ENCODE measurements around the gene ZNF837. TPM values are rescaled to one million over a fixed set of nuclear protein-coding genes. Genes with fewer than 3 reads are reported as not detected.
A peak's percentile ranks its signal among the peaks of the same experiment; 100 is the strongest.

The ZNF837 gene
- total and polyA plus RNA-seq, 5 donors from 2014 or later: 1.1 to 7.7 (median 3.2) TPM

DNA sequence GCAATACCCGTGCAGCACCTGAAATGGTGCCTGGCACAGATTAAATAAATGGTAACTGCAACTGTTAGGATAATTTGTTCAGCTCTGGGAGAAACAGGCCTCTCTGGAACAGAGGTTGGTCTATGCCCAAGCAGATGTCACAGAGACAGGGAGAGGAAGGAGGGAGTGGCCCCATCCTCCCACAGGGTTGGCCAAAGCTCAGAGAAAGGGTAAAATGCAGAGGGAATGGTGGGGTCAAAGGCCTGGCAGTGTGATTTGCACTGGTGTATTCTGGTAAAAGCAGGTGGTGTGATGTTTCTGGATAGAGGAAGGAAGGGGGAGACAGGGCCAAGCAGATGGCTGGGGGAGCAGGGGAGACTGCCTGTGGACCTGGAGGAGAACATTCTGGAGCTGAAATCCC, 44.6 kb downstream of the ZNF837 start:
- H3K27me3 Mint-ChIP-seq: no peaks in the 10 kb centered on the region
- H3K4me1 ChIP-seq (ENCODE audit: control insufficient read depth, insufficient read depth, low read length, poor library complexity, severe bottlenecking): no peaks in the 10 kb centered on the region
- ATAC-seq (ENCODE audit: low read depth in 2 of 2): no peak
- DNase-seq: no peak
- peaks cover 0 to 3% (median 0%) of the 10 kb centered on the region in 7 donors for H3K9me3 Mint-ChIP-seq
- no peaks in the 10 kb centered on the region for H3K9me3 ChIP-seq (ENCODE audit: control insufficient read depth in 2 of 2, low read length in 2 of 2)
- peaks cover 18% of the 10 kb centered on the region for H3K36me3 ChIP-seq (ENCODE audit: control insufficient read depth, insufficient read depth, low read length)
- no peaks in the 10 kb centered on the region for H3K27me3 ChIP-seq (ENCODE audit: control insufficient read depth, insufficient read depth, low read length)
- peaks cover 4 to 15% (median 6%) of the 10 kb centered on the region in 4 donors for H3K4me1 Mint-ChIP-seq
- H3K36me3 Mint-ChIP-seq: peaks cover 37% of the 10 kb centered on the region
- no peak overlapping the region for H3K4me3 Mint-ChIP-seq
- H3K27ac ChIP-seq (ENCODE audit: insufficient read depth, low read length, poor library complexity, severe bottlenecking): no peak overlapping the region
- H3K27ac Mint-ChIP-seq: no peak overlapping the region
- no peak overlapping the region for H3K4me3 ChIP-seq (ENCODE audit: low read depth, low read length)

DNA sequence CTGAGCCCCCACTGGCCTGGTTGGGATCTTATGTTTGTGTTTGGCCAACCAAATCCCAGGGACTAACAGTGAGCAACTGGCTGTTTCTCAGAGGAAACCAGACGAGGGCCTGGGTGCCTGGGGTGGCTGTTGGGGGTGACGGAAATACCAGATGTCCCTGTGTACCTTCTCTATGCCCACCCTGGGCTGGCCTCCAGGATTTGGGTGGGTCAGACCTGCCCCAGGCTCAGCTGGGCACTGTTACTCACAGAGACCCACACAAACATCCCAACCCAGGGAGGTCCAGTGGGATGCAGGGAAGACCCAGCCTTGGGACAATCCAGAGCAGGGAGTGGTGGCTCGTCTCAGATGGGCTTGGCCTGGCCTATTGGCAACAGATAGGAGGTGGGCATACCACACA, 45.2 kb downstream of the ZNF837 start:
- Histone ChIP-seq H3K9me3 (ENCODE audit: control insufficient read depth in 2 of 2, low read length in 2 of 2) (no peaks in the 10 kb centered on the region), H3K27me3 (ENCODE audit: control insufficient read depth, insufficient read depth, low read length) (no peaks in the 10 kb centered on the region), H3K4me1 (ENCODE audit: control insufficient read depth, insufficient read depth, low read length, poor library complexity, severe bottlenecking) (no peaks in the 10 kb centered on the region), H3K27ac (ENCODE audit: insufficient read depth, low read length, poor library complexity, severe bottlenecking) (no peak overlapping the region), H3K36me3 (ENCODE audit: control insufficient read depth, insufficient read depth, low read length) (peaks cover 18% of the 10 kb centered on the region), H3K4me3 (ENCODE audit: low read depth, low read length) (no peak overlapping the region)
- H3K4me3 Mint-ChIP-seq: no peak overlapping the region
- no peak overlapping the region for H3K27ac Mint-ChIP-seq
- H3K27me3 Mint-ChIP-seq: no peaks in the 10 kb centered on the region
- peaks cover 0 to 3% (median 0%) of the 10 kb centered on the region in 7 donors for H3K9me3 Mint-ChIP-seq
- ATAC-seq (ENCODE audit: low read depth in 2 of 2) (no peak), DNase-seq (no peak)
- H3K4me1 Mint-ChIP-seq: peaks cover 2 to 15% (median 4%) of the 10 kb centered on the region in 4 donors
- H3K36me3 Mint-ChIP-seq: peaks cover 32% of the 10 kb centered on the region

DNA sequence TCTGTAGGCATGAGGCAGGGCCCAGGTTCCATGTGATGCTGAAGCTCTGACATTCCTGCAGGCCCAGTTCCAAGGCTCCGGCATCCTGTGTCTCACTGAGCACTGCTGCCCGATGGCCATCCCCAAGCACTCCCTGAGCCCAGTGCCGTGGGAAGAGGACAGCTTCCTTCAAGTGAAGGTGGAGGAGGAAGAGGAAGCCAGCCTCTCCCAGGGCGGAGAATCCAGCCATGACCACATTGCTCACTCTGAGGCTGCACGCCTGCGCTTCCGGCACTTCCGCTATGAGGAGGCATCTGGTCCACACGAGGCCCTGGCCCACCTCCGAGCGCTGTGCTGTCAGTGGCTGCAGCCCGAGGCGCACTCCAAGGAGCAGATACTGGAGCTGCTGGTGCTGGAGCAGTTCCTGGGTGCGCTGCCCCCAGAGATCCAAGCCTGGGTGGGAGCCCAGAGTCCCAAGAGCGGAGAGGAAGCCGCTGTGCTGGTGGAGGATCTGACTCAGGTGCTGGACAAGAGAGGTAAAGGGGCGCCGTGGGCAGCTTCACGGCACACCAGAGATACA, 46.1 kb downstream of the ZNF837 start:
- Mint-ChIP-seq H3K27ac (no peak overlapping the region), H3K4me1 (peaks cover 0 to 11% (median 1%) of the 10 kb centered on the region in 4 donors), H3K4me3 (no peak overlapping the region), H3K9me3 (peaks cover 0 to 3% (median 0%) of the 10 kb centered on the region in 7 donors), H3K27me3 (no peaks in the 10 kb centered on the region), H3K36me3 (peaks cover 26% of the 10 kb centered on the region)
- H3K36me3 ChIP-seq (ENCODE audit: control insufficient read depth, insufficient read depth, low read length): peaks cover 18% of the 10 kb centered on the region
- no peaks in the 10 kb centered on the region for H3K9me3 ChIP-seq (ENCODE audit: control insufficient read depth in 2 of 2, low read length in 2 of 2)
- H3K27me3 ChIP-seq (ENCODE audit: control insufficient read depth, insufficient read depth, low read length): no peaks in the 10 kb centered on the region
- no peaks in the 10 kb centered on the region for H3K4me1 ChIP-seq (ENCODE audit: control insufficient read depth, insufficient read depth, low read length, poor library complexity, severe bottlenecking)
- no peak overlapping the region for H3K27ac ChIP-seq (ENCODE audit: insufficient read depth, low read length, poor library complexity, severe bottlenecking)
- DNase-seq (no peak), ATAC-seq (ENCODE audit: low read depth in 2 of 2) (no peak)
- H3K4me3 ChIP-seq (ENCODE audit: low read depth, low read length): no peak overlapping the region

- H3K27ac Mint-ChIP-seq: no peak overlapping the region
- no peak overlapping the region for H3K4me3 Mint-ChIP-seq
- Histone ChIP-seq H3K27me3 (ENCODE audit: control insufficient read depth, insufficient read depth, low read length) (no peaks in the 10 kb centered on the region), H3K36me3 (ENCODE audit: control insufficient read depth, insufficient read depth, low read length) (peaks cover 12% of the 10 kb centered on the region), H3K27ac (ENCODE audit: insufficient read depth, low read length, poor library complexity, severe bottlenecking) (no peak overlapping the region), H3K9me3 (ENCODE audit: control insufficient read depth in 2 of 2, low read length in 2 of 2) (no peaks in the 10 kb centered on the region), H3K4me3 (ENCODE audit: low read depth, low read length) (no peak overlapping the region), H3K4me1 (ENCODE audit: control insufficient read depth, insufficient read depth, low read length, poor library complexity, severe bottlenecking) (peaks cover 2% of the 10 kb centered on the region)
- H3K27me3 Mint-ChIP-seq: no peaks in the 10 kb centered on the region
- H3K4me1 Mint-ChIP-seq: peaks cover 0 to 13% (median 2%) of the 10 kb centered on the region in 4 donors
- DNase-seq: no peak
- no peaks in the 10 kb centered on the region for H3K9me3 Mint-ChIP-seq
- ATAC-seq (ENCODE audit: low read depth in 2 of 2): no peak
- H3K36me3 Mint-ChIP-seq: peaks cover 12% of the 10 kb centered on the region
Observed at GRCh38 chr19:58332697-58333096, 48.1 kb downstream of the ZNF837 start.

DNA sequence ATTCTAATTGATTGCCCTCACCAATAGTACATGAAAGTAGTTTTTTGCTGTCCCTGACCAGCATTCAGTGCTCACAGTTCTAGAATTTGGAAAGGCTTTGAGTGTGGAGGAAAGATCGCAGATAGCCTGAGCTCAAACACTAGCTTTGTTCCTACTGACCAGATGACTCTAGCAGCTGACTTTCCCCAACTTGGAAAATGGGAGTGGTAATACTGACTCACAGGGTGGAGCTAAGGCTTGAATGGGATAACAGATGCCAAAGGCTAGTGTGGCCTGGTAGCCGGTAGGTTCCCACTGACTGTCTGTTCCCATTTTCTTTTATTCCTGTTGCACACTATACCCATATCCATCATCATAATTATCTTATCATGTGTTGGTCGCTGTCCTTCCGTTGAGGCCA, 50.4 kb downstream of the ZNF837 start:
- peaks cover 6% of the 10 kb centered on the region for H3K36me3 Mint-ChIP-seq
- no peak for DNase-seq
- Histone ChIP-seq H3K4me3 (ENCODE audit: low read depth, low read length) (no peak overlapping the region), H3K27me3 (ENCODE audit: control insufficient read depth, insufficient read depth, low read length) (no peaks in the 10 kb centered on the region), H3K4me1 (ENCODE audit: control insufficient read depth, insufficient read depth, low read length, poor library complexity, severe bottlenecking) (peaks cover 22% of the 10 kb centered on the region), H3K27ac (ENCODE audit: insufficient read depth, low read length, poor library complexity, severe bottlenecking) (no peak overlapping the region), H3K36me3 (ENCODE audit: control insufficient read depth, insufficient read depth, low read length) (peaks cover 6% of the 10 kb centered on the region), H3K9me3 (ENCODE audit: control insufficient read depth in 2 of 2, low read length in 2 of 2) (no peaks in the 10 kb centered on the region)
- no peaks in the 10 kb centered on the region for H3K27me3 Mint-ChIP-seq
- peaks cover 0 to 13% (median 2%) of the 10 kb centered on the region in 4 donors for H3K4me1 Mint-ChIP-seq
- no peak for ATAC-seq (ENCODE audit: low read depth in 2 of 2)
- no peaks in the 10 kb centered on the region for H3K9me3 Mint-ChIP-seq
- peak overlapping the region in 1 of 4 donors; percentile 0 for H3K4me3 Mint-ChIP-seq
- H3K27ac Mint-ChIP-seq: no peak overlapping the region

DNA sequence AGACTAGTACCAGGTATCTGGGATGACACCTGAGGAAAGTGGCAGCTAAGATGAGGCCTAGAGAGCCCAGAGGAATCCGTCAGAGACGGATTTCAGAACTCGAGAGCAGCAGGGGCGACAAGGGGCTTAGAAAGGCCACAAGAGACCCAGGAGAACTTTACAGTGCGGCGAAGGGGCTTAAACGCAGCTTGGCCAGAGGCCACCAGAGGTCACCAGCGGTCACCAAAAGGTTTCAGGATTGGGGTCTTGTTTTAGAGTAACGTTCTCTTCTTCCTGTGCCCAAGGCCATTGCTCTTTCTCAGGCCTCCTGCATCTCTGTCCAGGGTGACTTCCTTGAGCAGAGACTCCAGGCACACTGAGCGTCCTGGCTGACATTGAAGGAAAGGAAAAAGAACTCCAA, 51.8 kb downstream of the ZNF837 start:
- H3K27ac Mint-ChIP-seq: no peak overlapping the region
- no peaks in the 10 kb centered on the region for H3K36me3 Mint-ChIP-seq
- peaks cover 0 to 10% (median 2%) of the 10 kb centered on the region in 4 donors for H3K4me1 Mint-ChIP-seq
- Histone ChIP-seq H3K4me3 (ENCODE audit: low read depth, low read length) (no peak overlapping the region), H3K4me1 (ENCODE audit: control insufficient read depth, insufficient read depth, low read length, poor library complexity, severe bottlenecking) (peaks cover 22% of the 10 kb centered on the region), H3K36me3 (ENCODE audit: control insufficient read depth, insufficient read depth, low read length) (no peaks in the 10 kb centered on the region), H3K27ac (ENCODE audit: insufficient read depth, low read length, poor library complexity, severe bottlenecking) (no peak overlapping the region), H3K27me3 (ENCODE audit: control insufficient read depth, insufficient read depth, low read length) (no peaks in the 10 kb centered on the region), H3K9me3 (ENCODE audit: control insufficient read depth in 2 of 2, low read length in 2 of 2) (no peaks in the 10 kb centered on the region)
- ATAC-seq (ENCODE audit: low read depth in 2 of 2) (no peak), DNase-seq (peak in 1 of 3 donors; percentile 15)
- no peaks in the 10 kb centered on the region for H3K27me3 Mint-ChIP-seq
- peak overlapping the region in 2 of 4 donors; percentile 8 for H3K4me3 Mint-ChIP-seq
- H3K9me3 Mint-ChIP-seq: no peaks in the 10 kb centered on the region

- peak within 1 kb of the TSS; percentile 64 for H3K27ac ChIP-seq (ENCODE audit: insufficient read depth, low read length, poor library complexity, severe bottlenecking)
- no peaks in the 10 kb centered on the region for H3K9me3 ChIP-seq (ENCODE audit: control insufficient read depth in 2 of 2, low read length in 2 of 2)
- DNase-seq: peak; percentile 83 to 94 (median 83)
- Mint-ChIP-seq H3K9me3 (no peaks in the 10 kb centered on the region), H3K4me3 (no peak within 1 kb of the TSS), H3K27ac (no peak within 1 kb of the TSS), H3K4me1 (peaks cover 0 to 7% (median 2%) of the 10 kb centered on the region in 4 donors), H3K27me3 (no peaks in the 10 kb centered on the region), H3K36me3 (peaks cover 4% of the 10 kb centered on the region)
- no peaks in the 10 kb centered on the region for H3K27me3 ChIP-seq (ENCODE audit: control insufficient read depth, insufficient read depth, low read length)
- H3K4me3 ChIP-seq (ENCODE audit: low read depth, low read length): peak within 1 kb of the TSS; percentile 81
- H3K36me3 ChIP-seq (ENCODE audit: control insufficient read depth, insufficient read depth, low read length): no peaks in the 10 kb centered on the region
- H3K4me1 ChIP-seq (ENCODE audit: control insufficient read depth, insufficient read depth, low read length, poor library complexity, severe bottlenecking): peaks cover 22% of the 10 kb centered on the region
- peak; percentile 95 for ATAC-seq (ENCODE audit: low read depth in 2 of 2)
Observed at GRCh38 chr19:58326914-58327726, 53.7 kb downstream of the ZNF837 start, which contains the start of gene ZSCAN22. ZSCAN22 (plus strand) TSS chr19:58326994; CDS start chr19:58334803, 7,809 bp downstream.
